ENCODE results near the gene SYTL4.
A peak's percentile ranks its signal among the peaks of the same experiment; 100 is the strongest.
"Not testable (repeated sequence)": the region's sequence is repeated elsewhere in the genome, so short reads cannot be mapped to it uniquely, and the experiment has no call there.

SYTL4 gene

GRCh38 chrX:100731441-100732281 lies at the start of gene SYTL4:
Gene SYTL4 (minus strand): TSS chrX:100732121. CDS start chrX:100702037, 30,084 bp downstream.
- no peak for DNase-seq (ENCODE audit: low read depth)

- not testable (repeated sequence) for DNase-seq (ENCODE audit: low read depth)
These were observed 37.5 kb upstream of the SYTL4 start for GRCh38 chrX:100769439-100769838.

GRCh38 chrX:100768679-100769338 lies 36.9 kb upstream of the SYTL4 start:
- peak; percentile 44 for DNase-seq (ENCODE audit: low read depth)

- DNase-seq (ENCODE audit: low read depth) = no peak
These were observed 19.0 kb upstream of the SYTL4 start for GRCh38 chrX:100750883-100751282.

- DNase-seq (ENCODE audit: low read depth) = peak; percentile 23
These were observed 16.2 kb upstream of the SYTL4 start for GRCh38 chrX:100748108-100748507.

GRCh38 chrX:100747703-100748102 lies 15.8 kb upstream of the SYTL4 start:
- peak; percentile 15 for DNase-seq (ENCODE audit: low read depth)

- no peak for DNase-seq (ENCODE audit: low read depth)
These were observed 15.2 kb upstream of the SYTL4 start for GRCh38 chrX:100747090-100747489.

GRCh38 chrX:100745806-100746537 lies 14.1 kb upstream of the SYTL4 start:
- peak; percentile 35 for DNase-seq (ENCODE audit: low read depth)

- no peak for DNase-seq (ENCODE audit: low read depth)
These were observed 13.3 kb upstream of the SYTL4 start for GRCh38 chrX:100745205-100745604.

GRCh38 chrX:100743009-100743607 lies 11.2 kb upstream of the SYTL4 start:
- no peak for DNase-seq (ENCODE audit: low read depth)

- not testable (repeated sequence) for DNase-seq (ENCODE audit: low read depth)
These were observed 7.9 kb downstream of the SYTL4 start for GRCh38 chrX:100724006-100724405.

GRCh38 chrX:100721328-100721727 lies 10.6 kb downstream of the SYTL4 start:
- DNase-seq (ENCODE audit: low read depth) = no peak

- DNase-seq (ENCODE audit: low read depth) = no peak
These were observed 11.6 kb downstream of the SYTL4 start for GRCh38 chrX:100720301-100720700.

- no peak for DNase-seq (ENCODE audit: low read depth)
These were observed 12.8 kb downstream of the SYTL4 start for GRCh38 chrX:100719139-100719538.

- no peak for DNase-seq (ENCODE audit: low read depth)
These were observed 14.6 kb downstream of the SYTL4 start for GRCh38 chrX:100717363-100717762.

- no peak for DNase-seq (ENCODE audit: low read depth)
These were observed 21.1 kb downstream of the SYTL4 start for GRCh38 chrX:100710816-100711215.

- DNase-seq (ENCODE audit: low read depth) = no peak
These were observed 27.2 kb downstream of the SYTL4 start for GRCh38 chrX:100704581-100705203.

- DNase-seq (ENCODE audit: low read depth) = no peak
These were observed 31.1 kb downstream of the SYTL4 start for GRCh38 chrX:100700809-100701208.

- DNase-seq (ENCODE audit: low read depth) = no peak
These were observed 33.4 kb downstream of the SYTL4 start for GRCh38 chrX:100698551-100698950.

- no peak for DNase-seq (ENCODE audit: low read depth)
These were observed 35.1 kb downstream of the SYTL4 start for GRCh38 chrX:100696699-100697351.

GRCh38 chrX:100695991-100696390 lies 35.9 kb downstream of the SYTL4 start:
- DNase-seq (ENCODE audit: low read depth) = peak; percentile 44
